HG02840 (cell line): ENCODE measurements around the gene SALL4.
"Not testable (repeated sequence)": the region's sequence is repeated elsewhere in the genome, so short reads cannot be mapped to it uniquely, and the experiment has no call there.

Experiments used
- ATAC-seq: cut with Tn5 transposase; IDR thresholded peaks from one replicate; pipeline ENCODE4 v1.9.1; 2021; ENCODE audit warnings: mild to moderate bottlenecking, moderate library complexity, moderate number of reproducible peaks; ENCODE audit not compliant: unreplicated experiment, low FRiP score

The SALL4 gene

DNA sequence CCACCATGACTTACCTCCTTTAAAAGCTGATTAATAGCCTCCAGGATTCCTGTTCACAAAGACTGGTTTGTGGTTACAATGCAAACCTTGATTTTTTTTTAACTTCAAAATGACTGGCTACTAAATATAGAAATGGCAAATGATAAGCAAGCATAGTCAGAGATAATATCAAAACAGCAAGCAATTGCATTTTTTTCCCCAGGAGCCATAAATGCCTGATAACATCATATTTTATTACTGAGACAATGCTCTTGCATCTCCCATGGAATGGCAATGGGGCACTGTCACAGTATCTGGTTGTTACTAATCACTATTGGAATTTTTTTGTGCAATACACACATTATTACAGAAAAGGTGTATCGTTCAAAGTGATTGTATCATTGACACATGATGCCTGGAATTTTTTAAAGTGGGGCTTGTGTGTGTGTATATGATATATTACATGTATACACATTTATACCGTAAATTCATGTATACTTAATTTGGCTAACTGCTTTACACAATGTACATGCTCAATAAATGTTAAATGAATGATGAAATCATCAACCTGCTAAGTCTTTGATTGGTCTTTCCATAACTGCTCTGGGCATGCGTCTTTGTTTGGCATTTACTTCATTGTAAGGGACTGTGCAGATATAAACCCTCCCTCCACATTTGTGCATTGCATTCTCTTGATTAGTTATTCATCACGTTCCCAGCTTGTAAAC, 980 bp upstream of the SALL4 start:
- no peak for ATAC-seq

DNA sequence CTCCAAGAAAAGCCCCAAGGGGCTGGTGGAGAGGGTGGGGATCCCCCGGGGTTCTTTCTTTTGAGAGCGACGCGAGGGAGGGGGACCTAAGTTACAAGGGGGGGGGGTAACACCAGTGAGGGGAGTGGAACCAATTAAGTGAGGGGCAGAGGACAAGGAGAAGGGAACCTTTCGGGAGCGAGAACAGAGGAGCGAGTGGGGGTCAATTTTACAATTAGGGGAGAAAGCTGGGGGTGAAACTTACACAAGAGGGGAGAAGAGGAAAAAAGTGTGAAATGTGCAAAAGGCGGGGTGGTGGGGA, 548 bp downstream of the SALL4 start:
- no peak for ATAC-seq

DNA sequence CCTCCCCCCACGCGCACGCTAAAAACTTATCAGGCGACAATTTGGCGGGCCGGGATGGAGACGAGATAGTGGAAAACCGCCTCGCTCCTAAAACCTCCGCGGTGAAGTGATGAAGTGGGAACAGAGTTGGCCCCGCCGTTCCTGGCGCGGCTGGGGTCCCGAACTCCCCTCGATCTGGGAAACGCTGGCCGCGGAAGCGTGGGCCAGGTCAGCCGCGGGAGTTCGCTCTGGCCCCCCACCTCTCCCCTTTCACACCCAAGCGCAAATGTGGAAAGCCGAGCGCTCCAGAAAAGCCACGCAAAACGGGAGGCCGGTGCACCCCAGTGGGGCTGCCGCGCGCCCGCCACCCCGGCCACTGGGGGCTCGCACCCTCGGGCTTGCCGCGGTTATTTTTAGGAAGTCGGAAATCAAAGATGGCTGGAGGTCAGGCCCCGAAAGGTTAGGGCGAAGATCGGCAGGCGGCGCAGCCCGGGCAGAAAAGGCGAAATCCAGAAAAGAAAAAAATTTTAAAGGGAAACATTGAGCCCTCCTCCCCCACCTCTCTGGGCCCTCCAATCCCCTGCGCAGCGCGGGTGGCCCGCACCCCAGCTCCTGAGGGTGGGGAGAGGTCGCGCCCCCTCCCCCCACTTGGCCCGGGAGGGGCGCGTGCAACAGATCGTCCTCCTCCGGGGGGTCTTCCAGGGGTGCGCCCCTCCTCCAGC, 1.0 kb downstream of the SALL4 start:
- ATAC-seq, result no peak

DNA sequence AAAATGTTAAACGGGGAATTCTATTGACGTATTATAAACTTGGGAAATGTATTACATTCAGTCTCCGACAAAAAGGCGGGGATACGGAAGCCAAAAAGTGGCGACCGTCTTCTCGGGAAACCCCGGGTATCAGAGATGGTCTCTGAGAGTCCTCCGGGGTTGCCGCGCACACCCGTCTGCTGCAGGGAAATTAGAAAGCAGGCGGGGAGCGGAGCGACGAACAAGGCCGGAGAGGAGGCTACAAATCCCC, 1.5 kb downstream of the SALL4 start:
- no peak for ATAC-seq

DNA sequence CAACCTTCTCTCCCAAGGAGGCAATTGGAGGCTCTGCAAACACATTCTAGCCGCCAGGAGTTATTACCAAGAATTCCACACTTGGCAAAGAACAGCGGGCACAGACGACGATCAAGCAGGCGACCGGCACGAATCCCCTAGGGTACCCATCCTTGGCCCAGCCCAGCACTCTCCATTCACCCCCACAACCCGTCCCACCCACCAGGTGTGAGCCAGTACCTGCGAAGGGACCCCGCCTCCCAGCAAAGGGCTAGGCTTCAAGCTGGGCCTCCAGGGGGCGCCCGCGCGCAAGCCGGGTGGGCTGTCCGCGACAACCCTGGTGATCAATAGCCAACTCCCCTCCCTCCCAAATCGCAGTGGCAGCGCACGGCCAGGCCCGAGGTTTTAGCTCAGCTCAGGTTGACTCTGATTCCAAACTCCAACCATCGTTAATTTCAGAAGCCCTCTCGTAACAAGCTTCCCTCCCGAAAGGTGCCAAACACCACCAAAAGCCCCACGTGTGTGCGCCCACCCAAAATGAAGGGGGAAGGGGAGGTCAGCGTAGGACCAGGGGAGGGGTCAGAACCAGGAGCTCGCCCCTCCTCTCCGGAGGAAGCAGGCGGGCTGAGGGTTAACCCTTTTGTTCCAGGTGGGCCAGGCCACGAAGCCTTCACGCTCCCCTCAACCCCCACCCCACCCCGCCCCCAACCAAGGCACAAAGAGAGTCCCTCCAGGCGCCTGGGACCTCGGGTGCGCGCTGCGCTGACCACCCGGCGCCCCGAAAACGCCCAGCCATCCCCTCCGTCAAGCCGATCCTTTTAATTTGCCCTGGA, 2.1 kb downstream of the SALL4 start:
- ATAC-seq, result no peak

DNA sequence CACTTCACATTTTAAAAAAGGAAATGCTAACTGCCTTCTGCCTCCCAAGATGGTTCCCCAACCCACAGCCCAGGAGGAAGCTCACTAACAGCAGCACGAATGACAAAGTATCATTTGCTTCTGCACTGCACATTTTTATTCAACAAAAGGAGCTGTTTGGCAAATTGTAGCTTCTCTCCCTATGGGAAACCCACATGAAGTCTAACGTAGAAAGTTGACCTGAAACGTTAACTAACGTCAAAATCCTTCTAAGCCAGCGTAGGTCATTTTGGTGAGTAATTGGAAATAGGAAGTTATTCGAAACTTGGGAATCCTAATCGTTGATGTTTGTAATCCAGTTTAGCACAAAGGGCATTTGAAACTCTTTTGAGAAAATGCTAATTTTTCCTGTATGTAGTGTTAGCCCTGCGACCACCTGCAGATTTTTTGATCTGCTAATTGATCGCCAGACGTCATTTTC, 2.9 kb downstream of the SALL4 start:
- ATAC-seq, result no peak

DNA sequence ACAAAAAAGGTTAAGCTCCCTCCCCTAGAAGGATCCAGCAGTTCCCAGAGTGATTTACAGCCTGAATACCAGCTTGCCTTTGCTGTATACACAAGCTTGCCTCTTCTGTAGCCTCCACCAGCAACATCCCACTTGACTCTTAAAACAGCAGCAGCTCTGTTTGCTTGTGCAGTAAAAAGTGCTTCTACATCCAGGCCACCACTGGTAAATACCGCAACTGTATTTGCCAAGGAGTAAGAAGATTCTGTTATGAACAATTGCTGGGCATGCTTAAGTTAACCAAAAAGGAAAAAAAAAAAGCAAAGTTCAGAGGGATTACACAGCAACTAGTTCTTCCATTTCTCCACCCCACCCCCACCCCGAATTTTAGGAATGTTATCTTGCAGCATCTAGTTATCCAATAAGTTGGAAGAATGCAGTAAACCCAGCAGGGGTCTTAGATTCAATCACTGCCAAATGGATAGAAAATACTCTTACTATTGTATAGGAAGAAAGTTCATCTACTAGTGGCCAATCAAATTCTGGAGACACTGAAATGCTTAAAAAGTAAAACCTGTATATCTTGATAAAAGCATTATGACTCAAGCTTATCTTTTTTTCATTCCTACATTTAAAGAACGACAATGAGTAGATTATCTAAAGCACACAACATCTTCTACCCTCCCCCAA, 4.8 kb downstream of the SALL4 start:
- ATAC-seq, result no peak

DNA sequence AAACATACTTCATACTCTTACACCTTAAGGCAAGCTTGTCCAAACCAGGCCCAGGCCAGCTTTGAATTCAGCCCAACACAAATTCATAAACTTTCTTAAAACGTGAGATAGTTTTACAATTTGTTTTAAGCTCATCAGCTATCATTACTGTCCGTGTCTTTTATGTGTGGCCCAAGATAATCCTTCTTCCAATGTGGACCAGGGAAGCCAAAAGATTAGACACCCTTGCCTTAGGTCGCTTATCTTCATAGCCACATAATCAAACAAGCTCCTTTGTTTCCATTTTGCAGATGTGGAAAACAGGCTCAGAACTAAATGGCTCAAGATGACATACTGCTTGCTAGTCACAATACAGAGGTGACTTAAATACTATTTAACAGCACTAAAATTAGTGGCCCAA, 6.0 kb downstream of the SALL4 start:
- ATAC-seq, result no peak

DNA sequence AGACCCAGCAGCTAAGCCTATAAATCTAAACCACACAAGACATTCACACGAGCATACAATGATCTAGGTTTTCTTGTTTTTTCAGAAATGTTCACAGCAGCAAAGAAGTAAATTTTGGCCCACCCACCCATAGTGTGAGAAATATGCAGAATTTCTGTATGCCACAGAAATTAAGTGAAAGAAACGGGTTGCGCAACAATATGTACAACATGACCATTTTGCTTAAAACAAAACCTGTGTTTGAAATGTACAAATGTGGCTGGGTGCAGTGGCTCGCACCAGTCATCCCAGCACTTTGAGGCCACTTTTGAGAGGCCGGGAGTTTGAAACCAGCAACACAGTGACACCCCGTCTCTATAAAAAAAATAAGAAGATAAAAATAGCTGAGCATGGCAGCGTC, 9.4 kb downstream of the SALL4 start:
- ATAC-seq, result no peak

DNA sequence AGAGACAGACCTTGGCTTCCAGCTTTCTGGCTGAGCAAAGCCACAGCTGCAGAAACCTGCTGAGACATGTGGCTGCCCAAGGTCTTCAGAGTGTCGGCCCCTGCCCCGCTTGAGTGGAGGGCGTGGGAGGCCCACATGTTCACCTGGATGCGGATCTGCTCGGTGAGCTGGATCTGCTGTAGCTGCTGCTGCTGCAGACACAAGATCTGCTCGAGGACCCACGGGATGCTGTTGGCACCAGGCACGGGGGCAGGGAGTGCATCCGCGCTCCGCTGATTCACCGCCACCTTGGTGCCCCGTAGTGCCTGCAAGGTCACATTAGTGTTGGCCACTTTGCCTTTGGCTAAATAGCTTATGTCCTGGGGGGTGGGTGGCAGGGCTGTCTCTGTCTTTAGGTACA, 10.7 kb downstream of the SALL4 start:
- no peak for ATAC-seq

DNA sequence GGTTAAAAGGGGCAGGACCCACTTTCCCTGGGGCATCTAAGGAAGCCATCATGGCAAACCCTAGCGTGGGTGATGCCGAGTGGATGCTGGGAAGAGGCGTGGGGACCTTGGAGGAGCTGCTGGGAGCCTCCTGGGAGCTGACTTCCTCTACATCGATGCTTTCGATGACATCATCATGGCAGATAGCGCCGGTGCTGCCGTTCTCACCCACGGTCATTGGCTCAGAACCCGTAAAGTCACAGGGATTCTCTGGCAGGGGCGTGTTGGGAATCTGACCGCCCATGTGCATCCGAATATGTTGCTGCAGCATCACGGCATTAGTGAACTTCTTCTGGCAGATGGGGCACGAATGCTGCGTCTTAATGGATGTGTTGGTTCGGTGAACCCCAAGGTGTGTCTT, 12.1 kb downstream of the SALL4 start:
- no peak for ATAC-seq

DNA sequence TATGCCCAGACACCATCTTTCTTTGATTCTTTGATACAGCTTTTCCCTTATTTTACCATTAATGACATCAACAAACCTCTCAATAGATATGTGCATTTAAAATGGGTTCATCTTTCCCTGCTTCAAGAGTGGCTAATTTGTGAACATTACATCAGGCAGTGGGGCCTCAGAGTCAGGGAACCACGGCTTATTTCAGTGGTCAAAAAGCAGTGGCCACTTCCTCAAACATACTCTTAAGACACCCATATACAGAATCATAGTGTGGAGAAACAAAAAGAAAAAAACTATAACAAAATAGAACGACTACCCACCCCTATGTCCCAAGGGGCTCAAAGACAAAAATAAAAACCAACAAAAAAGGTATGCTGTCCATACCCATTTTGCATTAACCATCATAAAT, 12.9 kb downstream of the SALL4 start:
- ATAC-seq, result no peak

DNA sequence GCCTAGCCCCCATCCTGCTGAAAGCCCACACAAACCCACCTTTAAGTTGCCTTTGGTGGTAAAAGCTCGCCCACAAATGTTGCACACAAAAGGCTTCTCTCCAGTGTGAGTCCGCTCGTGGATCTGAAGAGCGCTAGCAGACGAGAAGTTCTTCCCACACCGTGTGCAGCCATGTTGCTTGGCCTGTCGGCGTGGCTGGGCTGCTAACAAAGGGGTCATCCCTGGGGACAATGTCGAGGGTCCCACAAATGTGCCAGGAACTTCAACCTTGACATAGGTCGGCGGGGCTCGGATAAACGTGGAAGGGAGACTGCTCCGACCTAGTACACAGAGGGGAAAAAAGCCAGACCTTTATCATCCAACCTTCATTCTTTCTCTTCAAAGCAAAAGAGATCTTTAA, 13.5 kb downstream of the SALL4 start:
- ATAC-seq, result no peak

DNA sequence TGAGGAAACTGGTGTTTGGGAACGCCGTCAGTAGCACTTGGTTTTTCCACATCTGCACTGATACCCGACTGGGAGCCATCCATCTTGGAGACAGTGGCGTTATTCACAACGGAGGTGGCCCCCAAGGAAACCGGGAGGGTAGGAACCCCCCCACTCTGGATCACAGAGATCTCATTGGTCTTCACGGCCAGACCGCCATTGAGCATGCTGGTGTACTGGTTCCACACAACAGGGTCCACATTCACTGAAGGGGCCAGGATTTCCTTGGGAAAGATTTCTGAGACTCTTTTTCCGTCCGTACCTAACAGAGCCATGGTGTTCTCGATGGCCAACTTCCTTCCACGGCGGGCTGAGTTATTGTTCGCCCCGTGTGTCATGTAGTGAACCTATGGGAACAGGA, 18.0 kb downstream of the SALL4 start:
- no peak for ATAC-seq

DNA sequence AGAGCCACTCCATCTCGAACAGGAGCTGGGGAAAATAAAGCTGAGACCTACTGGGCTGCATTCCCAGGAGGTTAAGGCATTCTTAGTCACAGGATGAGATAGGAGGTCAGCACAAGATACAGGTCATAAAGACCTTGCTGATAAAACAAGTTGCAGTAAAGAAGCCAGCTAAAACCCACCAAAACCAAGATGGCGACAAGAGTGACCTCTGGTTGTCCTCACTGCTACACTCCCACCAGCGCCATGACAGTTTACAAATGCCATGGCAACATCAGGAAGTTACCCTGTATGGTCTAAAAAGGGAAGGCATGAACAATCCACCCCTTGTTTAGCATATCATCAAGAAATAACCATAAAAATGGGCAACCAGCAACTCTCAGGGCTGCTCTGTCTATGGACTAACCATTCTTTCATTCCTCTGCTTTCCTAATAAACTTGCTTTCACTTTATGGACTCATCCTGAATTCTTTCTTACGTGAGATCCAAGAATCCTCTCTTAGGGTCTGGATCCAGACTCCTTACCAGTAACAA, 24.0 kb downstream of the SALL4 start:
- not testable (repeated sequence) for ATAC-seq

DNA sequence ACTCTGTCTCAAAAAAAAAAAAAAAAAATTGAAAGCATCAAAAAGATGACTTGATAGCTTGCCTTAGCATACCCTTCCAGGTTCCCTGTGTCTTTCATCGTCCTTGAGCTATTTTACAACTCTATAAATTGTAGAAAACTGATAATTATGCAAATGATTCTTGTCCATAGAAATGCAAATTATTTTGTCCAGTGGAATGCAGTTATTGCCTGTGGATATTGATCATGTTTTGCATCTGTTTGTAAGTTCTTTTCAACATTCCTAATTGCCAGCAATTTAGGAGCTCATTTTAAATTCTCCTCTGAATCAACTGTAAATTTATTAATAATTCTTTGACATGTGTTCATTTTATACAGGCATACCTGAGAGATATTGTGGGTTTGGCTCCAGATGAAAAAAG, 27.1 kb downstream of the SALL4 start:
- no peak for ATAC-seq

DNA sequence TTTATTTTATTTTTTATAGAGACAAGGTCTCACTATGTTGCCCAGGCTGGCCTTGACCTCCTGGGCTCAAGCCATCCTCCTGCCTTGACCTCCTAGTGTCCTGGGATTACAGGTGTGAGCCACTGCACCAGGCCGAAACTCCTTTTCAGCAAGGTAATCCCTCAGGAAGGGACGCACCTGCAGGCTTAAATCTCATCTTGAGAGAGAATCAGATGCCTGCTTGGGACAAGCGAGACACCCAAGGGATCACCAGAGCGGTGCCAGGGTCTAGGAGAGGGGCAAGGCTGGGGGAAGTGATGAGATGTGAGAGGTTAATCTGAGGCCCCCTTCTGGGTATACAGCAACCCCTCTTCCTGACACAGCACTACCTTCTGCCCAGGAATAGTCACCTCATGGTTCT, 30.1 kb downstream of the SALL4 start:
- no peak for ATAC-seq

DNA sequence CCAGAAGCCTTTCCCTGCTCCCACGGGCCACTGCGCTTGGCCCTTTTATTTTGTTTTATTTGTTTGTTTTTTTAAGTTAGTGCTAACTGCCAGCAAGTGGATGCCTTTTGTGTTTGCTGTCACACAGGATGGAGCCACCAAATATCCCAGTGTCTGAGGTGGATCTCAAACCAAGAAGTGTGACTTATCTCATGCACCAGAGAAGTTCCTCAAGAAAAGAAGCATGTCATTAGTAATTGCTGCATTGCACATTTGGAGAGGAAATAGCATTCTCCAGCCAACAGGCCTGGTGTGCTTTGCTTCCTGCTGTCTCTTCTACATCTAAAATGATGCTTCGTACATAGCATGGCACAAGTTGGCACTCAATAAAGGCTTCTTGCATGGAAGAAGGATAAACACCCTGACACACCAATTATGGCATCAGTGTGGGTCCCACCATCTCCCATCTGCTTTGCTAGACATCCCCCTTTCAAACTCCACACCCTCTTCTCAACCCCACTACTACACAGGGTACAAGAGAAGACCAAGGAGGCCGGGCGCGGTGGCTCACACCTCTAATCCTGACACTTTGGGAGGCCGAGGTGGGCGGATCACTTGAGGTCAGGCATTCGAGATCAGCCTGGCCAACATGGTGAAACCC, 32.2 kb downstream of the SALL4 start:
- no peak for ATAC-seq

DNA sequence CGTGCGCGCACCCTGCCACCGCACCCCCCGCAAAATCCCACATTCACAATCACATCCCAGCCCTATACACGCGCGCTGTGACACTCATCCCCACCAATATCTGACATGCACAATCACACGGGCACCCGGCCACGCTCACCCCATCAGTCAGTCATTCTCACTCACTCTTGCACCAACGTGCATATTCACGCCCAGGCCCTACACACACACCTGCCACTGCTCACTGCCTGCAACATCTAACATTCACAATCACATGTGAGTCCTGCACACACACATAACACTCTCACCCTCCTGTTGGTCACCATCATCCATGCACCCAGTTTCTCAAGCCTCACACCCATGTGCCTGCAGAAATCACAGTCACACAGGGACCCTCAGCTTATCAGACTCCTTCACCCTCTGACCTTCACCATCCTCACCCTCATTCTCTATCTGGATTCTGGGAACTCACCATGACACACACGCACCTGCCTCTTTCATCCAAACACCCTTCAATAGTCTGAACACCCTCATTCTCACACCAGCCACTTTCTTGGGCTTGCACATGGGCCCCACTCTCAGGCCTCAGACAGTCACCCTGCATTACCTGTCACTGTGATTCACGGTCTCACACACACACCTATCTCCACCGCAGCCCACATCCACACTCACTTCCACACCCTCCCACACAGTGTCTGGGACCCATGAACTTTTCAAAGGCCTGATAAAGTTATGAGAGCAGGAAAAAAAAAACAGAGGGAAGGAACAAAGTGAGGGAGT, 33.4 kb downstream of the SALL4 start:
- ATAC-seq, result no peak
